GM12878 (cell line): ENCODE results near the gene CSHL1. TPM values are rescaled to one million over a fixed set of nuclear protein-coding genes. Genes with fewer than 3 reads are reported as not detected.

Experiments
- ATAC-seq: fragments of 200-7000 bp; cut with Tn5 transposase; 3 replicates; pipeline ENCODE4 v1.9.1; 2020; ENCODE audit warnings: mild to moderate bottlenecking, moderate library complexity
- BruUV-seq: library from RNA; stranded (reverse); fragments of 400-500 nt; replicated peaks from 2 replicates; lab custom pipeline; 2021; lab: Mats Ljungman, UMichigan
- CTCF ChIA-PET: fragments of 300-600 bp; sonication (Branson Sonifier 250); formaldehyde crosslinking; extraction: SDS; loops from one replicate; lab custom pipeline; 2021; ENCODE audit warnings: inconsistent platforms; lab: Yijun Ruan, JAX
- POLR2A ChIA-PET: fragments of 350-600 bp; formaldehyde crosslinking; extraction: SDS; loops from one replicate; lab custom pipeline; 2021; ENCODE audit warnings: inconsistent platforms; lab: Charles Lee
- RAD21 ChIA-PET: fragments of 300-600 bp; sonication (Branson Sonifier 250); formaldehyde crosslinking; loops from one replicate; lab custom pipeline; 2023; ENCODE audit warnings: antibody characterized with exemption; ENCODE audit not compliant: unreplicated experiment; lab: Charles Lee
- SMC1A ChIA-PET: fragments of 300-600 bp; sonication (Branson Sonifier 250); formaldehyde crosslinking; loops from one replicate; lab custom pipeline; 2023; ENCODE audit not compliant: unreplicated experiment, uncharacterized antibody; lab: Charles Lee
- DNase-seq: peaks from one replicate; pipeline ENCODE4 v3.0.0-alpha.2; 2011; ENCODE audit warnings: low read depth, low spot score
- FAIRE-seq: peaks from 3 replicates; lab custom pipeline; 2011; peaks lifted over from hg19 to GRCh38; lab: Jason Lieb, UNC
- H2AFZ ChIP-seq: 2 replicates; pipeline ENCODE4 v1.6.0; 2011; ENCODE audit warnings: low read depth, low read length, control low read depth; ENCODE audit not compliant: control insufficient read depth
- H3K27ac ChIP-seq: 2 replicates; pipeline ENCODE4 v1.5.1; 2011; ENCODE audit warnings: control low read depth; ENCODE audit not compliant: control insufficient read depth, insufficient read depth
- H3K27me3 ChIP-seq, 2 experiments: replicated peaks in 1 of 2; 2 replicates each; pipeline versions ENCODE4 v1.6.0 to v1.6.1; 2011; ENCODE audit warnings: low read length in 1 of 2; ENCODE audit not compliant: control insufficient read depth in 2 of 2, insufficient read depth in 2 of 2
- H3K36me3 ChIP-seq, 2 experiments: 2 replicates each; pipeline ENCODE4 v1.5.1; 2011; ENCODE audit warnings: low read length in 1 of 2; ENCODE audit not compliant: control insufficient read depth in 2 of 2, insufficient read depth in 2 of 2
- H3K4me1 ChIP-seq: 2 replicates; pipeline ENCODE4 v1.6.1; 2011; ENCODE audit warnings: mild to moderate bottlenecking, low read length, moderate library complexity, mixed read lengths; ENCODE audit not compliant: control insufficient read depth, insufficient read depth
- H3K4me2 ChIP-seq: 2 replicates; pipeline ENCODE4 v1.6.0; 2011; ENCODE audit warnings: control low read depth; ENCODE audit not compliant: control insufficient read depth, insufficient read depth
- H3K4me3 ChIP-seq: fragments of 200-600 bp; sonication (generic); 2 replicates; pipeline ENCODE4 v1.5.1; 2016
- H3K79me2 ChIP-seq: 2 replicates; pipeline ENCODE4 v1.6.0; 2011; ENCODE audit warnings: low read length; ENCODE audit not compliant: control insufficient read depth, insufficient read depth
- H3K9ac ChIP-seq: 2 replicates; pipeline ENCODE4 v1.8.0; 2011; ENCODE audit warnings: low read length, control low read depth, mixed read lengths; ENCODE audit not compliant: control insufficient read depth, insufficient read depth
- H3K9me3 ChIP-seq: replicated peaks from 3 replicates; pipeline ENCODE4 v1.5.1; 2011; ENCODE audit warnings: mild to moderate bottlenecking, low read length; ENCODE audit not compliant: control insufficient read depth, insufficient read depth
- H4K20me1 ChIP-seq: 2 replicates; pipeline ENCODE4 v1.6.0; 2011; ENCODE audit not compliant: control insufficient read depth, insufficient read depth
- ASH2L ChIP-seq: fragments of 300-600, 200-600 bp; sonication (generic); IDR thresholded peaks from 2 replicates; pipeline ENCODE4 v1.6.1; 2017; ENCODE audit warnings: low read depth, mild to moderate bottlenecking, borderline replicate concordance
- BHLHE40 ChIP-seq, 2 experiments: fragments of 450-650 bp in 1 of 2; IDR thresholded peaks; 2 replicates each; pipeline ENCODE4 v1.6.1; 2011 to 2017; ENCODE audit warnings: low read depth in 2 of 2, borderline replicate concordance in 1 of 2, improper control_type of control experiment in 1 of 2, low read length in 1 of 2, mild to moderate bottlenecking in 1 of 2
- E2F8 ChIP-seq: fragments of 450-650 bp; IDR thresholded peaks from 2 replicates; pipeline ENCODE4 v1.6.1; 2018; ENCODE audit warnings: mild to moderate bottlenecking, low read depth, moderate library complexity; ENCODE audit not compliant: partially characterized antibody
- EGR1 ChIP-seq, 2 experiments: IDR thresholded peaks; 1 replicate in 1 of 2; 2 replicates in 1 of 2; pipeline ENCODE4 v1.6.1; 2011 to 2012; ENCODE audit warnings: low read depth in 2 of 2, low read length in 2 of 2, borderline replicate concordance in 1 of 2, mild to moderate bottlenecking in 1 of 2, moderate library complexity in 1 of 2
- GABPA ChIP-seq: IDR thresholded peaks from 2 replicates; pipeline ENCODE4 v1.6.1; 2014; ENCODE audit warnings: antibody characterized with exemption, low read depth, mild to moderate bottlenecking, inconsistent platforms
- NFYA ChIP-seq: IDR thresholded peaks from 2 replicates; pipeline ENCODE4 v1.6.1; 2011; ENCODE audit warnings: low read depth, mild to moderate bottlenecking, low read length, improper control_type of control experiment, borderline replicate concordance
- RAD21 ChIP-seq: IDR thresholded peaks from 2 replicates; pipeline ENCODE4 v1.6.1; 2011; ENCODE audit warnings: mild to moderate bottlenecking, low read depth, low read length, moderate library complexity; ENCODE audit not compliant: insufficient read depth
- RUNX3 ChIP-seq: IDR thresholded peaks from 2 replicates; pipeline ENCODE4 v1.6.1; 2012; ENCODE audit warnings: low read length, inconsistent platforms
- SMC3 ChIP-seq: IDR thresholded peaks from 2 replicates; pipeline ENCODE4 v1.6.1; 2011; ENCODE audit warnings: low read length, improper control_type of control experiment, borderline replicate concordance
- SP1 ChIP-seq: IDR thresholded peaks from one replicate; pipeline ENCODE4 v1.6.1; 2011; ENCODE audit warnings: low read depth, low read length
- TCF12 ChIP-seq: IDR thresholded peaks from 2 replicates; pipeline ENCODE4 v1.6.1; 2011; ENCODE audit warnings: low read depth, mild to moderate bottlenecking, low read length
- WGBS: methylation state at CpG from one replicate; pipeline ENCODE4 v1.1.6; 2016; ENCODE audit warnings: low lambda C conversion rate; ENCODE audit not compliant: insufficient replicate concordance, insufficient coverage; ENCODE audit errors: missing lambda C conversion rate; 5-methylcytosine and 5-hydroxymethylcytosine counted together
- in situ Hi-C: fragments of 300-500 bp; cut with MboI; formaldehyde crosslinking; loops from 9 replicates; pipeline ENCODE4 v1.14.3; 2018; ENCODE audit warnings: mixed read lengths
- intact Hi-C: fragments of 100-400 bp; cut with micrococcal nuclease; formaldehyde crosslinking; loops from one replicate; pipeline ENCODE4 v1.14.2; 2022; ENCODE audit not compliant: unreplicated experiment
- polyA plus RNA-seq, 11 experiments: library from polyadenylated mRNA; depleted of rRNA in 4 of 11; unstranded in 6 of 11; stranded (reverse) in 5 of 11; fragments of >200 nt; fragmentation: Nextera tagmentation in 4 of 11; fragmentation: Illumina TruSeq in 1 of 11; extraction: Ambion mirVana in 4 of 11; extraction: Trizol in 1 of 11; gene quantifications; 1 replicate in 1 of 11; 2 replicates in 10 of 11; pipeline versions ENCODE4 v1.2.1 to v1.2.3, GENCODE V29; 2011 to 2016; ENCODE audit warnings: inconsistent platforms in 2 of 11, missing spikeins in 2 of 11, low read depth in 1 of 11
- total RNA-seq, 4 experiments: library from RNA; depleted of rRNA in 3 of 4; stranded (reverse); fragments of >200 nt in 3 of 4; fragmentation: Illumina TruSeq in 1 of 4; extraction: Trizol in 1 of 4; gene quantifications; 2 replicates each; pipeline versions ENCODE4 v1.2.1 to v1.2.3, GENCODE V29; 2013 to 2021

The CSHL1 gene
- total and polyA plus RNA-seq, 10 of the 15 experiments (the other 5 are each of a cell fraction or from before 2014, with no cell fraction given) = not detected

DNA sequence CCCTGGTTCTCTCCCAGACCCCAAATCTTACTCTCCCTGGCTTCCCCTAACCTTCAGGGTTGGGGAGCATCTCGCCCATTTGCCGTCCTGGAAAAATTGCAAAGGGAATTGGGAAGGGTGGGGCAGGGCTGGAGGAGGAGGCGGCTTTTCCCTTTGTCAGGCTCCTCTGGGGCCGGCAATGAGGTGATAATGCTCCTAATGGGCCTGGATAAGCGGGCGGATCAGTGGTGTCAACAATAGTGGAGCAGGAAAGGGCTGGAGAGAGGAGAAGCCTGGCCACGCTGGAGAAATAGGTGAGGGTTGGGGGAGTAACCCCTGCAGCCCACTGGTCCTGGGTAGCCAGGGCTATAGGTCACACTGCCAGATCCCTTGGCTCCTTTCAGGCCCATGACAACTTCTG is 49.4 kb upstream of the CSHL1 start (continued):
- TF ChIP-seq NFYA = no peak
- TF ChIP-seq E2F8 = no peak
- no peak for TF ChIP-seq SP1

DNA sequence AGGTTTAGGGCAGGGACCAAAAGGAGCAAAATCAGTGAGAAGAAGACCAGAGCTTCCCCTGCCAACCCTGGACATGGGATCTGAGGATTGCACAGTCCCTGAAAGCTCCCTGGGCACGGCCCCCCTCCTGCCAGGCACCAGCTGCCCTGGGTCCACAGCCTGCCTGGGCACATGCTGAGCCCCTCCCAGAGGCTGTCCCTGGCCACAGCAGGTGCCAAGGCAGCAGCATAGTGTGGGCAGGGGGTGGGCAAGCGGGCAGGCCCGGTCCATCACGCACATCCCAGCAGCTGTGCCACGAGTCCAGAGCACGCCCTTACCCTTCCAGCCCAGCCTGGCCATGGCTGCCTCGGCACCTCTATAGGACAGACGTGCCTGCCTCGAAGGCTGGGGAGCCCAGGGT is 48.9 kb upstream of the CSHL1 start:
- no peak overlapping the region for H3K9ac ChIP-seq
- no peaks in the 10 kb centered on the region for H4K20me1 ChIP-seq
- no peaks in the 10 kb centered on the region for H3K9me3 ChIP-seq
- no peak for TF ChIP-seq ASH2L
- TF ChIP-seq EGR1 (IDR thresholded peaks at IDR 0.05; ENCODE audit: borderline replicate concordance in 1 of 2, low read depth in 2 of 2, low read length in 2 of 2) = no peak
- TF ChIP-seq BHLHE40 (IDR thresholded peaks at IDR 0.05; ENCODE audit: borderline replicate concordance in 1 of 2, low read depth in 2 of 2, low read length in 1 of 2) = no peak
- no peak for TF ChIP-seq RAD21
- TF ChIP-seq TCF12 = no peak
- no peak for TF ChIP-seq SMC3
- no peak for TF ChIP-seq GABPA
- no peak for TF ChIP-seq RUNX3
- CTCF ChIA-PET = interaction anchor here (2.2 kb wide), 1 partner anchor 13 kb away, joined by 6 read pairs; no protein-coding TSS in a partner anchor
- H3K4me1 ChIP-seq = no peaks in the 10 kb centered on the region
- BruUV-seq = no TSS peak
- H3K4me2 ChIP-seq = no peak overlapping the region
- H3K79me2 ChIP-seq = no peaks in the 10 kb centered on the region
- no peak overlapping the region for H3K27ac ChIP-seq
- RAD21 ChIA-PET = no interaction called here
- SMC1A ChIA-PET = no interaction called here
- DNase-seq = no peak
- H3K36me3 ChIP-seq = no peaks in the 10 kb centered on the region
- in situ Hi-C loops (no loop called here), intact Hi-C loops (no loop called here)
- FAIRE-seq = no peak
- 17% methylated on average over 9 of the region's 9 CpGs for WGBS
- no peak overlapping the region for H2AFZ ChIP-seq
- H3K27me3 ChIP-seq = no peaks in the 10 kb centered on the region
- ATAC-seq = no peak
- no peak overlapping the region for H3K4me3 ChIP-seq
- POLR2A ChIA-PET = no interaction called here
